Limb (tissue), 2 donors: ENCODE measurements around the gene GOLGA3.
"Not testable (repeated sequence)": the region's sequence is repeated elsewhere in the genome, so short reads cannot be mapped to it uniquely, and the experiment has no call there.

Source experiments
- DNase-seq, 2 donors: peaks; one replicate each; pipeline ENCODE4 v3.0.0-alpha.2; 2016; ENCODE audit errors: extremely low spot score in 2 of 2

Gene GOLGA3

DNA sequence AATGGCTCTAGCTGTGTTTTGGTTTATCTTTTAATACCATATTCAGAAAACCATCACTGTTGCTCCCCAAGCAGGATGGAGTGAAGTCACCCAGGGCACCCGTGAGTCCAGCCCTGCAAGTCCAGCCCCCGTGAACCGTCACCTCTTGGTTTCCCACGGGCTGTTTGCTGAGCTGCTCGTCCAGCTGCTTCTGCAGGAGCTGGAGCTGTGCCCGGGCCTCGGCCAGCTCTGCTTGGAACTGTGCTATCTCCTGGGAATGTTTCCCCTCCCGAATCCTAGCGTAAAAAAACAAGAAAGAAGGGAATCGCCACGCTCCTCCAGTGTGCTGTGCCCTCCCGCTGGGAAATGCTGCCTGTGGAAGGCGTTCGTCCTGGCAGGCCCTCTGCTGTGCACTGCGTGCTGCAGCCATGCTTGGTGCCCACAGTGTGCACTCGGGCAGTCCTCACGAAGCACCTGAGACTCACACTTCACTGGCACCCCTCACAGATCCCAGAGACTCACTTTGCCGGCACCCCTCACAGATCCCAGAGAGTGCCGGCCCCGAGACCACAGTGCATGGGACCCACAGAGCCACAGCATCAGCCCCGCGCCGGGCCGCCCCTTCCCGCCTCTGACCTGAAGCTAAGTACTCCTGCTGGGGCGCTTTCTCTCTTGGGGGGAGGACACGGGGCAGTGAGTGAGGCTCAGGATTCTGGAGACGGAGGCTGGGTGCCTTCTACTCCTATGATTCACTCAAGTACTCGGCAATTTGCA lies 51.7 kb downstream of the GOLGA3 start:
- no peak for DNase-seq

GRCh38 chr12:132776230-132776625 lies 52.4 kb downstream of the GOLGA3 start:
- not testable (repeated sequence) for DNase-seq

- DNase-seq, result no peak
These were observed 53.0 kb downstream of the GOLGA3 start for GRCh38 chr12:132775502-132776229.

GRCh38 chr12:132774646-132775275 lies 53.9 kb downstream of the GOLGA3 start:
- no peak for DNase-seq

DNA sequence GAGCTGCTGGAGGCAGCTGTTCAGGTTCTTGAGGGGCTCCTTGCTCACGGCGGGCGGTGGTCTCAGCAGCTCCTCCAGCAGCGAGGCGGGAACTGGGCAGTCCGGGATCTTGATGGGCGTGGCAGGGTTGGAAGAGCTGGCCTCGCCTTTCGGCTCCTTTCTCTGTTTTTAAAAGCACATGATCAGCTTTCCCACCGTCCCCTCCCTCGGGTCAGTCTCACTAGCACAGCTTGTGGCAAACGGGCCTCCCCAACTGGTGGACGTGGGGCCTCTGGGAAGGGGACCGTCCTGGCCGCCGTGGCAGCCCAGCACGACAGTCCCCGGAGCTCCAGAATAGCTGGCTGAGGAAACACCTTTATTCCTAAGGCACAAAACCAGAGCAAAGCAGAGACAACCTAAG lies 54.5 kb downstream of the GOLGA3 start:
- DNase-seq, result no peak

GRCh38 chr12:132773077-132773955 lies 55.4 kb downstream of the GOLGA3 start:
- DNase-seq, result no peak

DNA sequence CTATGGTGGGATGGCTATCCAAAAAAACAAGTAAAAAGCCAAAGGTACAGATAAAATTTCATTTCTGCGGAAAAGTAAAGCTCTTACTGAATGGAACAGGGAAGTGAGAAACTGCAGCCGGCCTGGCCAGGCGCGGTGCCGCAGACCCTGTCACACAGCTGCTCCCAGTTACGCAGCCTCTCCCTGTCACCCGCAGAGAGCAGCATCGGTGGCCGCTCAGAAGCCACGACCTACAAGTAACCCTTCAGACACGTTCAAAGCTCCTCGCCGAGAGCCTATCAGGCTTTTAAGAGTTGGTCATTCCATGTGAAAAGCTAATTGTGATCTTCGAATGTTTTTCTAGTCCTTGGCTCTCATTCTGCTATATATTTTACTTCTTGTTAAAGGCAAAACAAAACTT lies 56.1 kb downstream of the GOLGA3 start:
- DNase-seq, result no peak

DNA sequence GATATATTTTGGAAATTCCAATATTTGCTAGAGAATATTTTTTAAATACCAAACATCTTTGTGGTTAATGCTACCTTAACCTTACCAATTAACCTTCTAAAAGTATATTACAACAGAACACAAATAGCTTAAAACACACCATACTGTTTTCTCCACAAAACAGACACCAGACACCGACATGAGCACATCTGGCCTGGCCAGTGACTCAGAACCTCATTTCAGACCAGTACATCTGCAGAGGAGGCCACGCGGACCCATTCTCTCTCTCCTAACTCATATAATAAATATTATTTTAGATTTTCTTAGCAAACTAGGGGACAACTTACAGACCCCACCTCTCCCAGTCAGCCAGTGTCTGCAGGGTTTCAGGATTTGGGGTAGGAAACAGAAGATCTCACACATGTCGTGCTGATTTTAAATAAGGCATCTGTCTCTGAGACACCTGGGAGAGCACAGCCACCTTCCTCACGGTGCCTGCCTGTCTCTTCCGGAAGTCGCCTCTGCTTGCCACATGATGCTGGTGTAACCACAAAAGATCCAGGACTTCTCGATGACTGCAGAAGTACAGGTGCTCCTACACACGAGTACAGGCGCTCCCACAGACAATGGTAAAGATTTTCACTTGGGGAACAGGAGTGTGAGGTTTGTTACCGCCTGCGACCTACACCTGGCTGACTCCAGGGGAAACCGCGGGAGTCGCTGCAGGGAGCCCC lies 57.4 kb downstream of the GOLGA3 start:
- DNase-seq, result no peak

DNA sequence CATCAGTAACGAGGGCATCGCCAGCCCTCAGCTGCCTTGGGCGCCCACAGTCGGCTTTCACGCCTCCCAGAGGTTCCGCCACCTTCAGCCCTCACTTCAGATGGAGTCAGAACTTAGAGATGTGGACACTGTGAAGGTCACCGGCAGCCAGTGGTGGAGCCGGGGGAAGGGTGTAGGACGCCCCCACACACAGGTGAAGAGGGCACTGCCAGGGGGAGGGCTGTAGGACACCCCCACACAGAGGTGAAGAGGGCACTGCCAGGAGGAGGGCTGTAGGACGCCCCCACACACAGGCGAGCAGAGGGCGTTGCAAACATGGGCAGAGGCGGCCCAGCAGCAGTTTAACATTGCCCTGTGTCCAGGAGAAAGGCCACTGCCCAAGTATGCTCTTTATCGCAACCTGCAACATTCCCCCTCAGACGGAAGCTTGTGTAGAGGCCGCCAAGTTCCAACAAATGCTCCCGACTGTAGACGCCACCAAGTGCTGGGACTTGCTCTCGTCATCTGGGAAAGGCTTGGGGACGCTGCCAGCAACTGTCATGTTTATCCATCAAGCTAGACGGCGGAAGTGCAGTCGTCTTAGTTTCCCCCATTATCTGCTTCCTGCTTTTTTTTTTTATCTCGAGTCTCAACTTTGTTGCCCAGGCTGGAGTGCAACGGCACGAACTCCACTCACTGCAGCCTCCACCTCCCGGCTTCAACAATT lies 62.1 kb downstream of the GOLGA3 start:
- DNase-seq, result no peak

DNA sequence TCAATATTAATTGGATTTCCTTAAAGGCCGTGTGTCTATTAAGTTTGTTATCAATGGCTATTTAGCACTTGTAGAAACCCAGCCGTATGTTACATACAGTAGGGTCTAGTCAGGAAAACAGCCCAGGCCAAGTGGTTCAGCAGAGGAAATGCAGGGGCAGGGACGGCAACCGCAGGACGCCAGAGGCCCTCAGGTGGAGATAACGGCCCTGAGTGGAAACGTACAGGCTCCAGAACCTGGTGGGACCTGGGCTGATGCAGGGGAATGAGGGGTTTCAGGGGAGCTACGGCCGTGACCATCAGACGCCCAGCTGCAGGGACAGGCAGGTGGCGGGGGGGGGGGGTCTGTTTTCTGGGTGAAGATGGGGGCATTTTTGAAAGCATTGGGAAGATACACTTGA lies 63.3 kb downstream of the GOLGA3 start:
- no peak for DNase-seq

GRCh38 chr12:132764231-132764630 lies 64.4 kb downstream of the GOLGA3 start:
- no peak for DNase-seq

GRCh38 chr12:132761921-132762583 lies 66.6 kb downstream of the GOLGA3 start:
- peak; percentile 87 to 91 for DNase-seq

GRCh38 chr12:132761032-132761920 lies 67.4 kb downstream of the GOLGA3 start, which contains the start of gene ANKLE2:
TSS of gene ANKLE2 (minus strand) at chr12:132761832. CDS start at chr12:132761798, 34 bp downstream.
- DNase-seq, result peak in 1 of 2 donors; percentile 7

- DNase-seq, result no peak
These were observed 69.3 kb downstream of the GOLGA3 start for GRCh38 chr12:132759359-132759758.

GRCh38 chr12:132758825-132759224 lies 69.8 kb downstream of the GOLGA3 start:
- not testable (repeated sequence) for DNase-seq

- DNase-seq, result no peak
These were observed 74.3 kb downstream of the GOLGA3 start for GRCh38 chr12:132754160-132754932.

DNA sequence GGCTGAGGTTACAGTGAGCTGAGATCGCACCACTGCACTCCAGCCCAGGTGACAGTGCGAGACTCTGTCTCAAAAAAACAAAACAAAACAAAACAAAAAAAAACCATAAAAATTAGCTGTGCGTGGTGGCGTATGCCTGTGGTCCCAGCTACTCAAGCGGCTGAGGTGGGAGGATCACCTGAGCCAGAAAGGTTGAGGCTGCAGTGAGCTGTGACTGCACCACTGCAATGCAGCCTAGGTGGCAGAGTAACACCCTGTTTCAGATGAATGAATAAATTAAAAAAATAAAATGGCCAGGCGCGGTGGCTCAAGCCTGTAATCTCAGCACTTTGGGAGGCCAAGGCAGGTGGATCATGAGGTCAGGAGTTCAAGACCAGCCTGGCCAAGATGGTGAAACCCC lies 75.0 kb downstream of the GOLGA3 start:
- DNase-seq, result not testable (repeated sequence)

GRCh38 chr12:132748319-132748718 lies 80.3 kb downstream of the GOLGA3 start:
- DNase-seq, result no peak
